ENCODE measurements around the gene CFL1. TPM values are rescaled to one million over a fixed set of nuclear protein-coding genes. Genes with fewer than 3 reads are reported as not detected.
A peak's percentile ranks its signal among the peaks of the same experiment; 100 is the strongest.

The CFL1 gene
- polyA plus RNA-seq, 4 donors = 854 to 2,084 (median 1,613) TPM

- H3K9me3 ChIP-seq (ENCODE audit: control insufficient read depth in 2 of 2, insufficient read depth in 1 of 2, low read depth in 1 of 2, low read length in 1 of 2) = no peaks in the 10 kb centered on the region
- H3K36me3 ChIP-seq (ENCODE audit: control insufficient read depth in 3 of 3, insufficient read depth in 2 of 3, low read depth in 1 of 3, low read length in 3 of 3) = peaks cover 0 to 49% (median 13%) of the 10 kb centered on the region in 3 donors
- H3K27ac ChIP-seq (ENCODE audit: low read depth in 1 of 3, low read length in 2 of 3) = no peak overlapping the region
- H3K4me3 ChIP-seq (ENCODE audit: low read depth in 1 of 3, low read length in 3 of 3) = no peak overlapping the region
- DNase-seq (no peak), FAIRE-seq (no peak)
- H3K27me3 ChIP-seq (ENCODE audit: control insufficient read depth in 3 of 3, insufficient read depth in 3 of 3, low read length in 3 of 3) = no peaks in the 10 kb centered on the region
- 61 to 75% (median 64%) methylated on average over 7 of the region's 7 CpGs for WGBS, 3 donors
- peaks cover 0 to 4% (median 2%) of the 10 kb centered on the region in 3 donors for H3K4me1 ChIP-seq (ENCODE audit: control insufficient read depth in 3 of 3, insufficient read depth in 2 of 3, low read depth in 1 of 3, low read length in 2 of 3)
These were observed 22.0 kb upstream of the CFL1 start for GRCh38 chr11:65880027-65880426.

GRCh38 chr11:65879617-65880016, 21.6 kb upstream of the CFL1 start, which contains the start of gene CTSW:
CTSW (plus strand) TSS chr11:65879837; CDS start chr11:65879855, 18 bp downstream.
- peak within 1 kb of the TSS in 1 of 3 donors; percentile 25 for H3K27ac ChIP-seq (ENCODE audit: low read depth in 1 of 3, low read length in 2 of 3)

DNA sequence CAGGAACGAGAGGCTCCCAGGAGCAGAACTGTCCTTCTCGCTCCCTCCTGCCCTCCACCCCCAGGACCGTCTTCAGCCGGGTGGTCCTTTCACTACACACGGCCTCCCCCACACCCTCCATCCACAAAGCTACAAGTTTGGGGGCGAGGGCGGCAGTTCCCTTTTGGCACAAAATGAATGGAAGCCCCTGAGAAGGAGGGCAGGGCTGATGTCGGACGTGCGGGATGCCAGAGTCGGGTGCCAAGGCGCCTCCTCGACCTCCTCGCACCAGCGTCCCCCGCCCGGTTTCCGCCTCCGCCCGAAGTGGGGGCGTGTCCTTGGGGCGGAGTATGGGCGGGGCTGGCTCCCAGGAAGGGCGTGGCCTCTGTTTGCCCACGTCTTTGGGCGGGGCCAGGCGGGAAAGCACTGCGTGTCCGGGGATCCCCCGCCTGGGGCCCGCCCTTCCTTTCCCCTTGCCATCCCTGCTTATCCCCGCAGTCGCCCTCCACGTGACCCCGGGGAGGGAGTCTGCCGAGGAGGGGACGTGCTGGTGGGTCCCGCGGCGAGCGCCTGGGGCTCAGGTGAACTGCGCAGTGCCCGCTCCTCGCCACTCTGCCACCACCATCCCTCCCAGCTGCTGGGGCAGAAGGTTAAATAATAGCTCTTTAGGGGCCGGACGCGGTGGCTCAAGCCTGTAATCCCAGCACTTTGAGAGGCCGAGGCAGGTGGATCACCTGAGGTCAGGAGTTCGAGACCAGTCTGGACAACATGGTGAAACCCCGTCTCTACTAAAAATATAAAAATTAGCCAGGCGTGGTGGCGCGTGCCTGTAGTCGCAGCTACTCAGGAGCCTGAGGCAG, 15.6 kb upstream of the CFL1 start:
- Histone ChIP-seq H3K27me3 (ENCODE audit: control insufficient read depth in 3 of 3, insufficient read depth in 3 of 3, low read length in 3 of 3) (peaks cover 0 to 12% (median 0%) of the 10 kb centered on the region in 3 donors), H3K9me3 (ENCODE audit: control insufficient read depth in 2 of 2, insufficient read depth in 1 of 2, low read depth in 1 of 2, low read length in 1 of 2) (no peaks in the 10 kb centered on the region), H3K4me1 (ENCODE audit: control insufficient read depth in 3 of 3, insufficient read depth in 2 of 3, low read depth in 1 of 3, low read length in 2 of 3) (peaks cover 0 to 15% (median 0%) of the 10 kb centered on the region in 3 donors), H3K4me3 (ENCODE audit: low read depth in 1 of 3, low read length in 3 of 3) (peak overlapping the region; percentile 25 to 74 (median 48)), H3K36me3 (ENCODE audit: control insufficient read depth in 3 of 3, insufficient read depth in 2 of 3, low read depth in 1 of 3, low read length in 3 of 3) (peaks cover 0 to 19% (median 0%) of the 10 kb centered on the region in 3 donors), H3K27ac (ENCODE audit: low read depth in 1 of 3, low read length in 2 of 3) (peak overlapping the region in 2 of 3 donors; percentile 70 to 78)
- WGBS, 3 donors = 4 to 8% (median 7%) methylated on average over 34 to 54 of the region's 54 CpGs
- FAIRE-seq (no peak), DNase-seq (peak; percentile 94 to 96)

More at GRCh38 chr11:65879617-65880016, 21.6 kb upstream of the CFL1 start, which contains the start of gene CTSW:
- 33 to 65% (median 56%) methylated on average over 7 of the region's 7 CpGs for WGBS, 3 donors
- H3K27me3 ChIP-seq (ENCODE audit: control insufficient read depth in 3 of 3, insufficient read depth in 3 of 3, low read length in 3 of 3) = no peaks in the 10 kb centered on the region
- H3K9me3 ChIP-seq (ENCODE audit: control insufficient read depth in 2 of 2, insufficient read depth in 1 of 2, low read depth in 1 of 2, low read length in 1 of 2) = no peaks in the 10 kb centered on the region
- no peak for DNase-seq
- peaks cover 0 to 44% (median 13%) of the 10 kb centered on the region in 3 donors for H3K36me3 ChIP-seq (ENCODE audit: control insufficient read depth in 3 of 3, insufficient read depth in 2 of 3, low read depth in 1 of 3, low read length in 3 of 3)
- H3K4me3 ChIP-seq (ENCODE audit: low read depth in 1 of 3, low read length in 3 of 3) = no peak within 1 kb of the TSS
- H3K4me1 ChIP-seq (ENCODE audit: control insufficient read depth in 3 of 3, insufficient read depth in 2 of 3, low read depth in 1 of 3, low read length in 2 of 3) = no peaks in the 10 kb centered on the region
- FAIRE-seq = no peak

GRCh38 chr11:65872586-65873317, 14.8 kb upstream of the CFL1 start, which contains the start of gene EFEMP2:
EFEMP2 (minus strand) TSS chr11:65872800; CDS start chr11:65872354, 446 bp downstream.
- no peak for FAIRE-seq
- Histone ChIP-seq H3K27ac (ENCODE audit: low read depth in 1 of 3, low read length in 2 of 3) (peak within 1 kb of the TSS in 2 of 3 donors; percentile 77 to 78), H3K9me3 (ENCODE audit: control insufficient read depth in 2 of 2, insufficient read depth in 1 of 2, low read depth in 1 of 2, low read length in 1 of 2) (no peaks in the 10 kb centered on the region), H3K27me3 (ENCODE audit: control insufficient read depth in 3 of 3, insufficient read depth in 3 of 3, low read length in 3 of 3) (peaks cover 0 to 12% (median 0%) of the 10 kb centered on the region in 3 donors), H3K36me3 (ENCODE audit: control insufficient read depth in 3 of 3, insufficient read depth in 2 of 3, low read depth in 1 of 3, low read length in 3 of 3) (peaks cover 0 to 27% (median 0%) of the 10 kb centered on the region in 3 donors), H3K4me1 (ENCODE audit: control insufficient read depth in 3 of 3, insufficient read depth in 2 of 3, low read depth in 1 of 3, low read length in 2 of 3) (peaks cover 0 to 15% (median 0%) of the 10 kb centered on the region in 3 donors), H3K4me3 (ENCODE audit: low read depth in 1 of 3, low read length in 3 of 3) (peak within 1 kb of the TSS; percentile 35 to 74 (median 48))
- DNase-seq = peak in 1 of 2 donors; percentile 56
- 2 to 4% (median 4%) methylated on average over 20 to 69 of the region's 69 CpGs for WGBS, 3 donors

DNA sequence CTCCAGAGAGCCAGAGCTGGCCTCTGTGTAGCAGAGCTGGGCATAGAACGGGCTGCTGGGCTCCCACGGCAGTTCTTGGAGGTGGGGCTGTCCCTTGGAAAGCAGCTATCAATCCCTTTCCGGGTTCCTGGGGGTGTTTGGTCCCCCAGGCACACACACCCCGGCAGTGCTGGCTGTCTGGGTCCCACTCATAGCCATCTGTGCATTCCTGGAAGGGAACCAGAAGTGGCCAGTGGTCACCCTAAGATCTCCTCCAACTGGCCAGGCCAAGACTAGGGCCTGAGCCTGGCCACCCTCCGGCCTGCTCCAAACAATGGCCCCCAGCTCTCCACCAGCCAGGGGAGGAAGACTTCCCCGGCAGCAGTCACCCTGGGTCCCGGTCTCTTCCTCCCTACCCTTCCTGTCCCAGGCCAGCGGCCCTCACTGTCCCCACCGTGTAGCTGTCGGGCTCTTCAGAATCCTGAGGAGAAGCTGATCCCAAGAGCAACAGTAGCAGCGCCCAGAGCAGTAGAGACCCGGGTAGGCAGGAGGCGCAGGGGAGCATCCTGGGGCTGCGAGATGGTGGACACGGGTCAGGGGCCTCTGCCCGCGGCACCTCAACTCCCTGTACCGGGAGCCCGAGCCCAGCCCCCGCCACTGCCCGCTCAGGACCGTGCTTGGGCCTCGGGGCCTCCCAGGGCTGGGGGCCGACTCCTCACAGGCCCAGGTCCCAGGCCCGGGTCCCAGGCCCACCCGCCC, 14.0 kb upstream of the CFL1 start:
- FAIRE-seq (no peak), DNase-seq (no peak)
- Histone ChIP-seq H3K4me1 (ENCODE audit: control insufficient read depth in 3 of 3, insufficient read depth in 2 of 3, low read depth in 1 of 3, low read length in 2 of 3) (peaks cover 0 to 15% (median 0%) of the 10 kb centered on the region in 3 donors), H3K27ac (ENCODE audit: low read depth in 1 of 3, low read length in 2 of 3) (peak overlapping the region in 2 of 3 donors; percentile 66 to 77), H3K36me3 (ENCODE audit: control insufficient read depth in 3 of 3, insufficient read depth in 2 of 3, low read depth in 1 of 3, low read length in 3 of 3) (peaks cover 0 to 35% (median 3%) of the 10 kb centered on the region in 3 donors), H3K4me3 (ENCODE audit: low read depth in 1 of 3, low read length in 3 of 3) (peak overlapping the region; percentile 35 to 48 (median 43)), H3K27me3 (ENCODE audit: control insufficient read depth in 3 of 3, insufficient read depth in 3 of 3, low read length in 3 of 3) (peaks cover 0 to 12% (median 0%) of the 10 kb centered on the region in 3 donors), H3K9me3 (ENCODE audit: control insufficient read depth in 2 of 2, insufficient read depth in 1 of 2, low read depth in 1 of 2, low read length in 1 of 2) (no peaks in the 10 kb centered on the region)
- 46 to 65% (median 57%) methylated on average over 24 to 26 of the region's 26 CpGs for WGBS, 3 donors

- DNase-seq (no peak), FAIRE-seq (no peak)
These were observed 13.0 kb upstream of the CFL1 start for GRCh38 chr11:65870706-65871681.

GRCh38 chr11:65870307-65870658, 12.3 kb upstream of the CFL1 start:
- FAIRE-seq (no peak), DNase-seq (no peak)
- no peak overlapping the region for H3K27ac ChIP-seq (ENCODE audit: low read depth in 1 of 3, low read length in 2 of 3)
- WGBS, 3 donors = 36 to 66% (median 47%) methylated on average over 11 of the region's 11 CpGs
- no peak overlapping the region for H3K4me3 ChIP-seq (ENCODE audit: low read depth in 1 of 3, low read length in 3 of 3)
- peaks cover 0 to 15% (median 0%) of the 10 kb centered on the region in 3 donors for H3K4me1 ChIP-seq (ENCODE audit: control insufficient read depth in 3 of 3, insufficient read depth in 2 of 3, low read depth in 1 of 3, low read length in 2 of 3)
- peaks cover 0 to 12% (median 0%) of the 10 kb centered on the region in 3 donors for H3K27me3 ChIP-seq (ENCODE audit: control insufficient read depth in 3 of 3, insufficient read depth in 3 of 3, low read length in 3 of 3)
- no peaks in the 10 kb centered on the region for H3K9me3 ChIP-seq (ENCODE audit: control insufficient read depth in 2 of 2, insufficient read depth in 1 of 2, low read depth in 1 of 2, low read length in 1 of 2)
- H3K36me3 ChIP-seq (ENCODE audit: control insufficient read depth in 3 of 3, insufficient read depth in 2 of 3, low read depth in 1 of 3, low read length in 3 of 3) = peaks cover 4 to 51% (median 8%) of the 10 kb centered on the region in 3 donors

More at GRCh38 chr11:65870706-65871681, 13.0 kb upstream of the CFL1 start:
- 66 to 68% (median 66%) methylated on average over 24 of the region's 24 CpGs for WGBS, 3 donors
- Histone ChIP-seq H3K27me3 (ENCODE audit: control insufficient read depth in 3 of 3, insufficient read depth in 3 of 3, low read length in 3 of 3) (peaks cover 0 to 12% (median 0%) of the 10 kb centered on the region in 3 donors), H3K9me3 (ENCODE audit: control insufficient read depth in 2 of 2, insufficient read depth in 1 of 2, low read depth in 1 of 2, low read length in 1 of 2) (no peaks in the 10 kb centered on the region), H3K27ac (ENCODE audit: low read depth in 1 of 3, low read length in 2 of 3) (peak overlapping the region in 1 of 3 donors; percentile 77), H3K4me1 (ENCODE audit: control insufficient read depth in 3 of 3, insufficient read depth in 2 of 3, low read depth in 1 of 3, low read length in 2 of 3) (peaks cover 0 to 15% (median 0%) of the 10 kb centered on the region in 3 donors), H3K4me3 (ENCODE audit: low read depth in 1 of 3, low read length in 3 of 3) (no peak overlapping the region), H3K36me3 (ENCODE audit: control insufficient read depth in 3 of 3, insufficient read depth in 2 of 3, low read depth in 1 of 3, low read length in 3 of 3) (peaks cover 3 to 44% (median 4%) of the 10 kb centered on the region in 3 donors)
